Stromal cell of bone marrow (primary cell): ENCODE measurements around the gene AJM1.
A peak's percentile ranks its signal among the peaks of the same experiment; 100 is the strongest.

Experiments used
- DNase-seq: peaks from one replicate; pipeline ENCODE4 v3.0.0-alpha.2; 2012; ENCODE audit warnings: low read depth

The AJM1 gene

DNA sequence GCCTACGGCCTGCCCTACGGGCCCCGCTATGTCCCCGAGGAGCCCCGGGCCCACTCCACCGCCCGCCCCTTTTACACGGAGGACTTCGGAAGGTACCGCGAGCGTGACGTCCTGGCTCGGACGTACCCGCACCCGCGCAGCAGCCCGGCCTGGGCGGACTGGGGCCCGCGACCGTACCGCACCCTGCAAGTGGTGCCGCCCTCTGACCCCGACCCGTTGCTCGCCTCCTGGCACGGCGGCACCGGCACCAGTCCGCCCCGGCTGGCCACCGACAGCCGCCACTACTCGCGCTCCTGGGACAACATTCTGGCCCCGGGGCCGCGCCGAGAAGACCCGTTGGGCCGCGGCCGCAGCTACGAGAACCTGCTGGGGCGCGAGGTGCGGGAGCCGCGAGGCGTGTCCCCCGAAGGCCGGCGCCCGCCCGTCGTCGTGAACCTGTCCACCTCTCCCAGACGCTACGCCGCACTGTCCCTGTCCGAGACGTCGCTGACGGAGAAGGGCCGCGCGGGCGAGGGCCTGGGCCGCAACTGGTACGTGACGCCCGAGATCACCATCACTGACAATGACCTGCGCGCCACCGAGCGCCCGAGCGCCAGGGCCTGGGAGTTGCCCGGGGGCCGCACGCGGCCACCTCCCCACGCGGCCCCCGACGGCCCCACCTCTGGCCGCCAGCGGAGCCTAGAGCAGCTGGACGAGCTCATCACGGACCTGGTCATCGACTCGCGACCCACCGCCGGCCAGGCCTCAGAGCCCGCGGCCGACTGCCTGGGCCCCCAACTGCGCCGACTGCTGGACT is 3.4 kb downstream of the AJM1 start:
- DNase-seq = no peak

DNA sequence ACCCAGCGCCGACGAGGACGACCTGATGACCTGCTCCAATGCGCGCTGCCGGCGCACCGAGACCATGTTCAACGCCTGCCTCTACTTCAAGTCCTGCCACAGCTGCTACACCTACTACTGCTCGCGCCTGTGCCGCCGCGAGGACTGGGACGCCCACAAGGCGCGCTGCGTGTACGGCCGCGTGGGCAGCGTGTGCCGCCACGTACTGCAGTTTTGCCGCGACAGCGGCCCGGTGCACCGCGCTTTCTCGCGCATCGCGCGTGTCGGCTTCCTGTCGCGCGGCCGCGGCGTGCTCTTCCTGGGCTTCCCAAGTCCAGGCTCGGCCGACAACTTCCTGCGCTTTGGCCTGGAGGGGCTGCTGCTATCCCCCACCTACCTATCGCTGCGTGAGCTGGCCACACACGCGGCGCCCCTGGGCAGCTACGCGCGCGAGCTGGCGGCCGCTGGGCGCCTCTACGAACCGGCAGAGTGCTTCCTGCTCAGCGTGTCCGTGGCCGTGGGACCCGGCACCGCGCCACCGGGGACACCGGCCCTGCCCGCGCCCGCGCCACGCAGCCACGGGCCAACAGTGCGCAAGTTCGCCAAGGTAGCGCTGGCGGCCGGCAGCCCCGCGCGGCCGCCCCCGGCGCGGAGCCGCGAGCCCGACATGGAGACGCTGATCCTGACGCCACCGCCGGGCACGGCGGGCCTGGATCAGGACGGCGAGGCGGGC is 4.3 kb downstream of the AJM1 start:
- no peak for DNase-seq

DNA sequence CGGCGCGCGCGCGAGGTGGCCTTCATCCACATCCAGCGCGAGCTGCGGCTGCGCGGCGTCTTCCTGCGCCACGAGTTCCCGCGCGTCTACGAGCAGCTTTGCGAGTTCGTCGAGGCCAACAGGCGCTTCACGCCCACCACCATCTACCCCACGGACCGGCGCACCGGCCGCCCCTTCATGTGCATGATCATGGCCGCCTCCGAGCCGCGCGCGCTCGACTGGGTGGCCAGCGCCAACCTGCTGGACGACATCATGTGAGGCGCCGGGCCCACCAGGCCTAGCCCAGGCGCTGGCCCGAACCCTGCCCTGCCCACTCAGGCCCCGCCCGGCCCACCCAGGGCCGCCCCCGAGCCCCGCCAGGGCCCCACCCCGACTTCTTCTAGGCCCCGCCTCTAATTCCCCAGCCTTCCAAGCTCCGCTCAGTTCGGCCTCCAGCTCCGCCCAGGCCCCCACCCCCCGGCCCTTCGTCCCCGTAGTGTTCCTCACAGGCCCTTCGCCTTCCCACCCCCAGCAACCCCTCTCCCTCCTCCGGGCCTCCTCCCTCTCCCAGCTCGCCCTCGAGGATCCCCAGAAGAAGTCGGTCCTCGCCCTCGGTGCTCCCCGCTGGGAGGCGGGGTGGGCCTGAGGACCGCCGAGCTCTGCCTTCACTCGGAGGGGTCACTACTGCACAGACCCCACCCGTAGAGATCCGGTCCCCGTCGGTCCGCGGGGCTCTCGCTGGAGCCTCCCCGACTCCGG is 5.0 kb downstream of the AJM1 start:
- no peak for DNase-seq

DNA sequence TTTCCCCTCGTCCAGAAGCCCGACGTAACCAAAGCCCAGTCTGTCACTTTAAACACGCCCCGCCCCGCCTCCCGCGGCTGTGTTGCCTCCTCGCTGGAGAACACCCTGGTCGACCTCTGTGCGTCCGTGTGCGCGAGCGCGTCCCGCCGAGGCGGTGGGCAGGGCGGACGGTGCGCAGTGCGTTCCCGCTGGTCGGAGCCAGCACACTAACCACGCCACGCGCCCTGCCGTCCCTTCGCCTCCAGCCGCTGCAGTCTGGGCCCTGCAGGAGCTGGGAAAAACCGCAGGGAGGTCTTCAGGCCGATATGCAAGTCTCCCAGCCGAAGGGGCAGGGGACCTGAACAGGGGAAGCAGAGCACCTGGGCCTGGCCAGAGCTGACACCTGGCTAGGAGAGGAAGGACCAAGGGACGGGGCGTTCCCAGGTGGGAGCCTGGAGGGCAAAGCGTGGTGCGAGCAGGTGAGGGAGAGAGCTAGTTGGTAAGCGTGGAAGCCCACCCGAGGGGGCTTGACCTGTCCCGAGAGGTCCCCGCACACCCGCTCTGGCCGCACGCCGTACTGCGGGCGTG is 5.6 kb downstream of the AJM1 start:
- peak; percentile 56 for DNase-seq

DNA sequence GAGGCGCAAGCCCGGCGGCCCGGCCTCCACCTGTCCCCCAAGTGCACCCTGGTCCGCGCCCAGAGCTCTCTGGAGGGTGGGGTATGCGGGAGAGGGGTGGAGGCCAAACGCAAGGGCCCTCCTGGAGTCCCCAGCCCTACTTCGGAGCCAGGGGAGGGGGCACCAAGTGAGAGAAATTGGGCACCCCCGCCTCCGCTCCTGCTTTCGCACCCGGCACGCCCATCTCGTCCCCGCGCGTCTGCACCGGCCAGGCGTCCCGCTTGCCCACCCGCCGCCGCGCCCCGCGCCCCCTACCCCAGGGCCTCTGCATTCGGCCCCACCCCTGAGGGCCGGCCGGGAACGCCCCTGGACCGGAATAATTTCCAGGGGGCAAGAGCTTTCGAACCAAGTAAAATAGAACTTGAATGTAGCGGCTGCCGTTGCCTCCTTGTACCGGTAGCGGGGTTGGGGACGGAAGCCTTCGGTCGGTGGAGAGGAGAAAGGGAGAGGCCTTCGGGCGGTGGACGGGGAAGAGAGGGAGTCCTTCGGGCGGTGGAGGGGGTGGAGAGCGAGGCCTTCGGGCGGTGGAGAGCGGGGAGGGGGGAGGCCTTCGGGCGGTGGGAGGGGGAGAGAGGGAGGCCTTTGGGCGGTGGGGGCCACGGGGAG is 6.2 kb downstream of the AJM1 start:
- no peak for DNase-seq

DNA sequence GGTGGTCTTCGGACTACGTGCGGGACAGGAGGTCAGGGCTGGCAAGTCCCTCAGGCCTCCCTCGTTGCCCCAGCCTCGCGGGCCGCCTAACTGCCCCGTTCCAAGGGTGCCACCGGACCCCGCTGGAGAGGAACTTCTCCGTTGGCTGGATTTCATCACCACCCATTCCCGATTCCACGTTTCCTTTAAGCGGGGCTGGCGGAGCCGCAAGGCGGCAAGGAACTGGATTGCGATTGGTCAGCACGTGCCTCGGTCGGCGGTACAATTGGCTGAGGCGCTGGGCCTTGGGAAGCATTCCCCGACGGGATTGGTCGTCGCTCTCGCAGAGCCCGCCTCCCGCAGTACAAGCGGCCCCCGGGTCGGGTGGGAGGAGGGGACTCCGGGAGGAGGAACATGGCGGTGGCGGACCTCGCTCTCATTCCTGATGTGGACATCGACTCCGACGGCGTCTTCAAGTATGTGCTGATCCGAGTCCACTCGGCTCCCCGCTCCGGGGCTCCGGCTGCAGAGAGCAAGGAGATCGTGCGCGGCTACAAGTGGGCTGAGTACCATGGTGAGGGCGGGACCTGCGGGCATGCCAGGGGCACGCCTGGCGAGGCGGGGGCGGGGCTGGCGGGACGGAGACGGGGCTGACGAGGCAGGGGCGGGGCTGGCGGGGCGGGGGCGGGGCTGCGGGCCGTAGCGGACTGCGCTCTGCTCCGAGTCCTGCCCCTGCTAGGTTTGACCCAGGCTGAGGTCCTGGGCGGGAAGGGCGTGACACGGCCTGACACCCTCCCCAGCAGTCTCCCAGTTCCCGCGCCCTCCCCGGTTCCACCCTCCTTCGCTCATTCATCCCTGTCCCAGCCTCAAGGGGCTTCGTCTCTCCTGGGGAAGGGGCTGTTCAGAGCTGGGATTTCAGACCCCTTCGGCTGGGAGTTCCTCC is 7.0 kb downstream of the AJM1 start, which contains the start of gene PHPT1:
TSS of gene PHPT1 (plus strand) at position 372 of the 922 bp plus-strand sequence. CDS start at position 394, 22 bp downstream.
- peak; percentile 96 for DNase-seq

DNA sequence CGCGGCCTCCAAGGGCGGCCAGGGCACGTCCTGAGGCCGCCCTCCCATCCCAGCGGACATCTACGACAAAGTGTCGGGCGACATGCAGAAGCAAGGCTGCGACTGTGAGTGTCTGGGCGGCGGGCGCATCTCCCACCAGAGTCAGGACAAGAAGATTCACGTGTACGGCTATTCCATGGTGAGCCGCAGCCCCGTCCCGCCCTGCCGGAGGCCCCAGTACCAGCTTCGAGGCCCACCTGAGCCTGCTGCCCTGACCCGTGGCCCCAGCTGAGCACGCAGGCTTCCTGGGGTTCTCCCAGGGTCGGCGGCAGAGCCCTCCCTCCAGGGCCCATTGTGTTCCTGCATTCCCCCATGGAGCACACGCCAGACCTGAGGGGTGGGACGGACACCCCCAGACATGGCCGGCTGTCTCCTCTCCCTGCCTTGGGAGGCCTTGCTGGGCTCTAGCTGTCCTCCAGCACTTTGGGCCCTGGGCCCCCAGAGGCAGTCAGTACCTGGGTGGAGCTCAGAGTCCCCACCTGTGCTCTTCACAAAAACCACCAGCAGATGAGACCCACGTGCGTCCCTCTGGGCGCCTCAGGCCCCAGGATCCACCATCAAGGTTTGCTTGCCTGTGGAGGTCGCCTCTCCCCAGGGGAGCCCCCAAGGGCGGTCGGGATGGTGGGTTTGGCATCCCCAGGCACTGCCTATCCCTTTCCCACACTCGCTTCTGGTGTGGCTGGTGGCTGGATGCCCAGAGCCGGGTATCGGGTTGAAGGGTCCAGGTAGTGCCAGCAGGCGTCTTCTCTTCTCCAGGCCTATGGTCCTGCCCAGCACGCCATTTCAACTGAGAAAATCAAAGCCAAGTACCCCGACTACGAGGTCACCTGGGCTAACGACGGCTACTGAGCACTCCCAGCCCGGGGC is 7.9 kb downstream of the AJM1 start:
- no peak for DNase-seq

DNA sequence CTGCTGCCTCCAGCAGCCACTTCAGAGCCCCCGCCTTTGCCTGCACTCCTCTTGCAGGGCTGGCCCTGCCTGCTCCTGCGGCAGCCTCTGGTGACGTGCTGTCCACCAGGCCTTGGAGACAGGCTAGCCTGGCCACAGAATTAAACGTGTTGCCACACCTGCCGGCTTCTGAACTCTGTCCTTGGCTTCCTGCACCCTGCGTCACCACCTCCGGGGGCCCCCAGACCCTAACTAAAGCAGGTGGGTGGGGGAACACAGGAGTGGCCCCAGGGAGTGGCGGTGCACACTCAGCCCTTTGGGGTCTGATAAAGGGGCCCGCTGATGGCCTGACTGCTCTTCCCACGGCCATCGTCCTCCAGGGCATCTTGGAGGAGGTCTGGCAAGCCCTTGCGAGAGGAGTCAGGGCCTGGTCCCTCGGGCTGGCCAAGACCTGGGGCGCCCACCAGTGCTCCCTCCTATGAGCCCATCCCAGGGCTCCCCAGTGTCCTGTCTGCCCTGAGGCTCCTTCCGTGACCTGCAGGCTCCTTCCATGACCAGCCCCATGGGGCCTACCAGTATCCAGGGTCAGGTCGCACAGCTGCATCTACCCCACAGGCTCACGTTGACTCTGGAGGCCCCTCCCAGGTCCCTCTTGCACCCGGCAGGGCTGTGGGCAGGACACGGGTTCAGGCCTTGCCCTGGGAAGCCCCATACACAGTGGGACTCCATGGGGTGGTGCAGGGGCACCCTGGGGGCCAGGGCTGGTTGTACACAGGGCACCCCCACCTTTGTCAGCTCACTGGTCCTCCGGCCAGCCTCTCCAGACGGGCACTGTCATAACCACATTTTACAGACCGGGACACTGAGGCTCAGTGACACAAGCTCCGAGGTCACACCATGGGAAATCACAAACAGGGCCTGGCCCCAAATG is 8.8 kb downstream of the AJM1 start:
- no peak for DNase-seq

DNA sequence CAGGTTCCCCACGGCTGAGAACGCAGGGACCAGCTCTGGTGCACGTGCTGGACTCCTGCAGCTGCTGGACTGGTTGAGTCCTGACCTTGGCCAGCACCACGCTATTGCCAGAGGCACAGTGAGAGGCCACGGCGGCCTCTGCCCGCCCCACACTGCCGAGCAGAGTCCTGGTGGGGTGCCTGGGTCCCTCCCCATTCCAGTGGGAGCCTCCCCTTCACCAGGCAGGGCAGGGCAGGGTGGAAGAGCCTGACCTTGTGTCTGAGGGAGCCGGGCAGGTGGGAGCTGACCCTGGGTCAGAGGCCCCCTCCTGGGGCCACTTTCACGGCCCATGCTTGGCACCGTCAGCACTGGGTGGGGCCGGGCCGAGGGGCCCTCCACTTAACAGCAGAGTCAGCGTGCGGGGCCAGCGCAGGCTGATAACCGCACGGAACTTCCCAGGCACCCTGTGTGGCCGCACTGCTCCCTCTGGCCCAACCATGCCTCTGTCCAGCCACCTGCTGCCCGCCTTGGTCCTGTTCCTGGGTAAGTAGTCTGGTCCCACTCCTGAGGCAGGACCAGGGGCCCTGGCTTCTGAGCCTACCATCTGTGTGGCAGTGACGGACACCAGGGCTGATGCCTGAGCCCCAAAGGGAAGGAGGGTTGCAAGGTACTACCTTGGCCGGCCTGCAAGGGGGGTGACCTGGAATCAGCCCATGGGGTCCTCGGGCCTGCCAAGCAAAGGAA is 9.8 kb downstream of the AJM1 start, which contains the start of gene MAMDC4:
TSS of gene MAMDC4 (plus strand) at position 406 of the 723 bp plus-strand sequence. CDS start at position 477, 71 bp downstream.
- no peak for DNase-seq

DNA sequence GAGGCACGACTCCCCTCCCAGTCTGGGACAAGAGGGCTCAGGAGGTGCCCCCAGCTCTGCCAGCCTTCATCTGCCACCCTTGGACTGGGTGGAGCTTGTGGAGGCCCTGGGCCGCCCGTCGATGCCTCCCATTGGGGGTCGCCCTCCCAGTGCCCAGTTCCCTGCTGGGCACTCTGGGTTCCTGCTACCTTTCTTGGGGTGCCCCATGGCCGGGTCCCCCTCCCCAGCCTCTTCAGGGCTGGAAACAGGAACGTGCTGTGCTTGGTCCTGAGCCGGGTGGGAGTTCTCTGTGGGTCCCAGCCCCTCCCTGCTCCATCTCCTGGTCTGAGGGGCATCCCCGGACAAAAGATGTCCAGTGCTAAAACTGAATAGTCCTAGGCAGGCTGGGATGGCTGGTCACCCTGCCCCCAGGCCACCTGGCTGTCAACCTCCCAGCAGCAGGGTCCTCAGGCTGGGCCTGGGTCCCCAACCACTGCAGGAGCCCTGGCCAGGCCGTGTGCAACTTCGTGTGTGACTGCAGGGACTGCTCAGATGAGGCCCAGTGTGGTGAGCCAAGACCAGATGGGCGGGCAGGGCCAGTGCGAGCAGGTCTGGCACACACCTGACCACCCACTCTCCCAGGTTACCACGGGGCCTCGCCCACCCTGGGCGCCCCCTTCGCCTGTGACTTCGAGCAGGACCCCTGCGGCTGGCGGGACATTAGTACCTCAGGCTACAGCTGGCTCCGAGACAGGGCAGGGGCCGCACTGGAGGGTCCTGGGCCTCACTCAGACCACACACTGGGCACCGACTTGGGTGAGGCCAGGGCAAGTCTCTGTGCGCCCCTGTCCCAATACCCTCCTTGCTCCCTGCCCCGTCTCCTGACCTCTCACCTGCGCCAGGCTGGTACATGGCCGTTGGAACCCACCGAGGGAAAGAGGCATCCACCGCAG is 10.7 kb downstream of the AJM1 start:
- no peak for DNase-seq

DNA sequence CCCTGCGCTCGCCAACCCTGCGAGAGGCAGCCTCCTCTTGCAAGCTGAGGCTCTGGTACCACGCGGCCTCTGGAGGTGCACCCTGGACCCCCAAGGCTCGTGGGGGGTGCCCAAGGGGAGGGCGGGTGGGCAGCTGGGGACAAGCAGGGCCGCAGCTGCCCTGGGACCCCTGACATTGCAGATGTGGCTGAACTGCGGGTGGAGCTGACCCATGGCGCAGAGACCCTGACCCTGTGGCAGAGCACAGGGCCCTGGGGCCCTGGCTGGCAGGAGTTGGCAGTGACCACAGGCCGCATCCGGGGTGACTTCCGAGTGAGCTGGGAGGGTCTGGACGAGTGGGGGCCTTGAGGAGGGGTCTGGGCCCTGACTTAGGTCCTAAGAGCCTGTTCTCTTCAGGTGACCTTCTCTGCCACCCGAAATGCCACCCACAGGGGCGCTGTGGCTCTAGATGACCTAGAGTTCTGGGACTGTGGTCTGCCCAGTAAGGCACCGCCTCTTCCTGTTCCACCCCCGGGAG is 11.4 kb downstream of the AJM1 start:
- no peak for DNase-seq

DNA sequence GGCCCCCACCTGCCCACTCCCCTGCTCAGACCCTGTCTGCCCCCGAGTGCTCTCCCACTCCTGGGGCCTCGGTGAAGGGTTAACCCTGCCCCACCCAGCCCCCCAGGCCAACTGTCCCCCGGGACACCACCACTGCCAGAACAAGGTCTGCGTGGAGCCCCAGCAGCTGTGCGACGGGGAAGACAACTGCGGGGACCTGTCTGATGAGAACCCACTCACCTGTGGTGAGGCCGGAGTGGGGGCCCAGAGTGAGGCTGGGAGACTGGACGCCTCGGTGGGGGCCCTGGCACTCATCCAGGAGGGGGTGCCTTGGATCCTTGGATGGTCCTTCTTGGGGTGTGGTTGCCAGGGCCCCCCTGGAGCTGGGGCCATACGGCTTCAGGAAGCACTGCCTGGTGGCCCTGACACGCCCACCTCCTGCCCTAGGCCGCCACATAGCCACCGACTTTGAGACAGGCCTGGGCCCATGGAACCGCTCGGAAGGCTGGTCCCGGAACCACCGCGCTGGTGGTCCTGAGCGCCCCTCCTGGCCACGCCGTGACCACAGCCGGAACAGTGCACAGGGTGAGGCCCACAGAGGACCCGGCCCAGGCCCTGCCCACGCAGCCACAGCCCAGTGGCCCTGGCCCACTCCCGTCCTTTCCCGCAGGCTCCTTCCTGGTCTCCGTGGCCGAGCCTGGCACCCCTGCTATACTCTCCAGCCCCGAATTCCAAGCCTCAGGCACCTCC is 12.0 kb downstream of the AJM1 start:
- no peak for DNase-seq

DNA sequence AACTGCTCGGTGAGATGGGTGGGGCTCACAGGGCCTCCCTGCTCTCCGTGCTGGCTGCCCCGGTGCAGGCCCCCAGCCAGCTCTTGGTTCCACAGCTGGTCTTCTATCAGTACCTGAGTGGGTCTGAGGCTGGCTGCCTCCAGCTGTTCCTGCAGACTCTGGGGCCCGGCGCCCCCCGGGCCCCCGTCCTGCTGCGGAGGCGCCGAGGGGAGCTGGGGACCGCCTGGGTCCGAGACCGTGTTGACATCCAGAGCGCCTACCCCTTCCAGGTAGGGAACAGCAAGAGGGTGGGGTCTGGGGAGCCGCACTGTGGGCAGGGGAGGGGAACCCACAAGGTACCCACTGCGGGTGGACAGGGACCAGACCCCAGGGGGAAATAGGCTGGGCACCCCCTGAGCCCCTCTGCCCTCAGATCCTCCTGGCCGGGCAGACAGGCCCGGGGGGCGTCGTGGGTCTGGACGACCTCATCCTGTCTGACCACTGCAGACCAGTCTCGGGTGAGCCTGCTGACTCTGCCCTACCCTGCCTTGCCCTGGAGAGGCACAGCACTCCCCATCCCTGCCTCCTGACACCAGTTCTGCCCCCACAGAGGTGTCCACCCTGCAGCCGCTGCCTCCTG is 12.7 kb downstream of the AJM1 start:
- DNase-seq = no peak

DNA sequence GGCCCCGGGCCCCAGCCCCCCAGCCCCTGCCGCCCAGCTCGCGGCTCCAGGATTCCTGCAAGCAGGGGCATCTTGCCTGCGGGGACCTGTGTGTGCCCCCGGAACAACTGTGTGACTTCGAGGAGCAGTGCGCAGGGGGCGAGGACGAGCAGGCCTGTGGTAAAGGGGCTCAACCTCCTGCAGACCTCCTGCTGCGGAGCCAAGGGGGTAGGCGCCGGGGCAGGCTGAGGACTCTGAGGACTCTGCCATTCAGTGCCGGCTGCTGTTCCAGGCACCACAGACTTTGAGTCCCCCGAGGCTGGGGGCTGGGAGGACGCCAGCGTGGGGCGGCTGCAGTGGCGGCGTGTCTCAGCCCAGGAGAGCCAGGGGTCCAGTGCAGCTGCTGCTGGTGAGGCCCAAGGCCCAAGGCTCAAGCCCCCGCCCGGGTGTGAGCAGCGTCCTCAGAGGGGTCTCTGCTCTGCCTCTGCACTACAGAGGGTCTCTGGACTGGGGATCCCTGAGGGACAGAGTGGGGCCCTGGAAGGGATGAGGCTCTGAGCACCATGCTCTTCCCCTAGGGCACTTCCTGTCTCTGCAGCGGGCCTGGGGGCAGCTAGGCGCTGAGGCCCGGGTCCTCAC is 13.3 kb downstream of the AJM1 start:
- DNase-seq = no peak

DNA sequence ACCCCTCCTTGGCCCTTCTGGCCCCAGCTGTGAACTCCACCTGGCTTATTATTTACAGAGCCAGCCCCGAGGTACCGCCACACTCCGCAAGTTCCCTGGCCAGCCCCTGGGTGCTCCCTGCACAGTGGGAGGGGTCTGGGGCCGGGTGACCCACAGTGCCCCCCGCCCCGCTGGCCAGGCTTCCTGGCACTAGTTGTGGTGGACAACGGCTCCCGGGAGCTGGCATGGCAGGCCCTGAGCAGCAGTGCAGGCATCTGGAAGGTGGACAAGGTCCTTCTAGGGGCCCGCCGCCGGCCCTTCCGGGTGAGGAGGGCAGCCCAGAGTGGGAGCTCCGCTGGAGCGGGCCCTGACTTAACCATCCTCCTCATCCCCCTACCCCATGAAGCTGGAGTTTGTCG is 13.8 kb downstream of the AJM1 start:
- DNase-seq = no peak
